Lung (tissue), 12 donors: ENCODE data around the gene ADGRA1. TPM values are rescaled to one million over a fixed set of nuclear protein-coding genes. Genes with fewer than 3 reads are reported as not detected.

Experiments used
- ATAC-seq: fragments of 200-7000 bp; cut with Tn5 transposase; one replicate; pipeline ENCODE4 v1.9.1; 2020; ENCODE audit warnings: moderate number of reproducible peaks; ENCODE audit not compliant: insufficient read depth, low FRiP score
- DNase-seq, 3 donors: peaks; one replicate each; pipeline ENCODE4 v3.0.0-alpha.2; 2013 to 2017
- H3K27ac ChIP-seq, 2 donors: one replicate each; pipeline ENCODE4 v1.5.1; 2013; ENCODE audit warnings: mild to moderate bottlenecking in 2 of 2, moderate library complexity in 2 of 2, control low read depth in 1 of 2, inconsistent platforms in 1 of 2, low read depth in 1 of 2, low read length in 1 of 2
- H3K27me3 ChIP-seq, 3 donors: one replicate each; pipeline ENCODE4 v1.5.1; 2013; ENCODE audit warnings: low read length in 2 of 3; ENCODE audit not compliant: control insufficient read depth in 3 of 3, insufficient read depth in 3 of 3
- H3K36me3 ChIP-seq, 4 donors: one replicate each; pipeline ENCODE4 v1.5.1; 2013; ENCODE audit warnings: low read length in 4 of 4, mild to moderate bottlenecking in 1 of 4, moderate library complexity in 1 of 4; ENCODE audit not compliant: control insufficient read depth in 4 of 4, insufficient read depth in 4 of 4
- H3K4me1 ChIP-seq, 5 donors: one replicate each; pipeline ENCODE4 v1.5.1; 2013; ENCODE audit warnings: low read length in 5 of 5, mild to moderate bottlenecking in 2 of 5, moderate library complexity in 1 of 5; ENCODE audit not compliant: control insufficient read depth in 5 of 5, insufficient read depth in 5 of 5
- H3K4me3 ChIP-seq: one replicate; pipeline ENCODE4 v1.5.1; 2013; ENCODE audit warnings: mild to moderate bottlenecking, control low read depth, moderate library complexity
- H3K9ac ChIP-seq, 2 donors: one replicate each; pipeline ENCODE4 v1.5.1; 2013; ENCODE audit warnings: low read length in 2 of 2, control low read depth in 1 of 2; ENCODE audit not compliant: insufficient read depth in 1 of 2
- H3K9me3 ChIP-seq, 4 donors: one replicate each; pipeline ENCODE4 v1.5.1; 2013; ENCODE audit warnings: low read length in 3 of 4, mild to moderate bottlenecking in 1 of 4, moderate library complexity in 1 of 4; ENCODE audit not compliant: control insufficient read depth in 4 of 4, insufficient read depth in 3 of 4
- CTCF ChIP-seq: IDR thresholded peaks from 2 replicates; pipeline ENCODE4 v1.5.1; 2012; ENCODE audit warnings: mild to moderate bottlenecking; ENCODE audit errors: control extremely low read depth, extremely low read depth
- WGBS, 2 donors: extraction: QIAGEN DNeasy Blood & Tissue Kit; methylation state at CpG; one replicate each; pipeline ENCODE4 v1.1.7; 2013; 5-methylcytosine and 5-hydroxymethylcytosine counted together
- polyA plus RNA-seq, 2 donors: library from polyadenylated mRNA; stranded (reverse); fragments of 200-250 nt; gene quantifications; one replicate each; pipeline ENCODE4 v1.2.1, GENCODE V29; 2013
- total RNA-seq, 2 donors: library from RNA; depleted of rRNA in 1 of 2; stranded (reverse); fragments of >200 nt in 1 of 2; gene quantifications; one replicate each; pipeline ENCODE4 v1.2.1, GENCODE V29; 2014 to 2021
- donor health status: control.
- donor health status: control.
- donor health status: Bipolar disorder and iron deficiency.
- donor health status: healthy.
- donor health status: DM: yes; HTN: yes; CAD: no.

The ADGRA1 gene
- total and polyA plus RNA-seq, 4 donors, result 0.05 to 1.3 (median 0.20) TPM

- Histone ChIP-seq H3K9ac (no peak overlapping the region), H3K27me3 (peaks cover 0 to 5% (median 0%) of the 10 kb centered on the region in 3 donors), H3K9me3 (peaks cover 0 to 3% (median 0%) of the 10 kb centered on the region in 4 donors), H3K36me3 (no peaks in the 10 kb centered on the region), H3K4me1 (peaks cover 0 to 14% (median 3%) of the 10 kb centered on the region in 5 donors), H3K27ac (no peak overlapping the region), H3K4me3 (no peak overlapping the region)
- WGBS, 2 donors, result 92% methylated on average over 11 of the region's 11 CpGs
- ATAC-seq (no peak), DNase-seq (no peak)
- no peak for TF ChIP-seq CTCF
These were observed 78.7 kb downstream of the ADGRA1 start for GRCh38 chr10:133166504-133166827.

GRCh38 chr10:133166828-133167692 is 79.3 kb downstream of the ADGRA1 start:
- TF ChIP-seq CTCF, result no peak
- peaks cover 0 to 3% (median 0%) of the 10 kb centered on the region in 4 donors for H3K9me3 ChIP-seq
- peaks cover 0 to 3% (median 0%) of the 10 kb centered on the region in 3 donors for H3K27me3 ChIP-seq
- no peak overlapping the region for H3K9ac ChIP-seq
- H3K4me1 ChIP-seq, result peaks cover 0 to 11% (median 3%) of the 10 kb centered on the region in 5 donors
- WGBS, 2 donors, result 83 to 90% methylated on average over 58 to 66 of the region's 66 CpGs
- ATAC-seq (no peak), DNase-seq (peak; percentile 40 to 66 (median 56))
- no peaks in the 10 kb centered on the region for H3K36me3 ChIP-seq
- H3K4me3 ChIP-seq, result no peak overlapping the region
- H3K27ac ChIP-seq, result no peak overlapping the region

- H3K36me3 ChIP-seq, result no peaks in the 10 kb centered on the region
- no peak overlapping the region for H3K9ac ChIP-seq
- WGBS, 2 donors, result 88 to 90% methylated on average over 37 of the region's 37 CpGs
- no peak overlapping the region for H3K27ac ChIP-seq
- no peak for DNase-seq
- H3K4me3 ChIP-seq, result no peak overlapping the region
- peaks cover 0 to 11% (median 3%) of the 10 kb centered on the region in 5 donors for H3K4me1 ChIP-seq
- no peaks in the 10 kb centered on the region for H3K27me3 ChIP-seq
- peaks cover 0 to 3% (median 0%) of the 10 kb centered on the region in 4 donors for H3K9me3 ChIP-seq
- TF ChIP-seq CTCF, result no peak
- no peak for ATAC-seq
These were observed 80.2 kb downstream of the ADGRA1 start for GRCh38 chr10:133167693-133168616.
